Astrocyte (in vitro differentiated cells and primary cell): ENCODE measurements around the gene RPL5. TPM values are rescaled to one million over a fixed set of nuclear protein-coding genes. Genes with fewer than 3 reads are reported as not detected.

ENCODE experiments used
- DNase-seq: peaks from one replicate; pipeline ENCODE4 v3.0.0-alpha.2; 2010; ENCODE audit warnings: low read depth
- FAIRE-seq: peaks from 2 replicates; lab custom pipeline; 2011; peaks lifted over from hg19 to GRCh38; lab: Jason Lieb, UNC
- H2AFZ ChIP-seq: 2 replicates; pipeline ENCODE4 v1.6.0; 2012; ENCODE audit warnings: low read depth, low read length, inconsistent platforms
- H3K27ac ChIP-seq: 2 replicates; pipeline ENCODE4 v1.5.1; 2011; ENCODE audit warnings: low read depth, low read length, inconsistent platforms
- H3K27me3 ChIP-seq: 2 replicates; pipeline ENCODE4 v1.6.0; 2011; ENCODE audit warnings: low read length, inconsistent platforms; ENCODE audit not compliant: insufficient read depth
- H3K36me3 ChIP-seq: 2 replicates; pipeline ENCODE4 v1.5.1; 2011; ENCODE audit warnings: low read length, inconsistent platforms; ENCODE audit not compliant: insufficient read depth
- H3K4me1 ChIP-seq: 2 replicates; pipeline ENCODE4 v1.5.1; 2011; ENCODE audit warnings: low read length, inconsistent platforms; ENCODE audit not compliant: insufficient read depth
- H3K4me2 ChIP-seq: 2 replicates; pipeline ENCODE4 v1.6.0; 2012; ENCODE audit warnings: low read length, inconsistent platforms
- H3K4me3 ChIP-seq: 2 replicates; pipeline ENCODE4 v1.5.1; 2011; ENCODE audit warnings: low read depth, mild to moderate bottlenecking, low read length, inconsistent platforms; ENCODE audit not compliant: insufficient read depth
- H3K79me2 ChIP-seq: 2 replicates; pipeline ENCODE4 v1.6.0; 2012; ENCODE audit warnings: mild to moderate bottlenecking, low read length, inconsistent platforms; ENCODE audit not compliant: insufficient read depth
- H3K9ac ChIP-seq: 2 replicates; pipeline ENCODE4 v1.6.0; 2012; ENCODE audit warnings: mild to moderate bottlenecking, low read length, inconsistent platforms
- H3K9me3 ChIP-seq: 2 replicates; pipeline ENCODE4 v1.5.1; 2012; ENCODE audit warnings: low read depth, mild to moderate bottlenecking, low read length, inconsistent platforms; ENCODE audit not compliant: insufficient read depth
- H4K20me1 ChIP-seq: 2 replicates; pipeline ENCODE4 v1.6.0; 2012; ENCODE audit warnings: low read length, inconsistent platforms; ENCODE audit not compliant: insufficient read depth
- H3K27ac Mint-ChIP-seq: one replicate; pipeline ENCODE4 v1.8.0; 2021; ENCODE audit warnings: mild to moderate bottlenecking, mixed read lengths; ENCODE audit not compliant: unreplicated experiment
- H3K27me3 Mint-ChIP-seq: one replicate; pipeline ENCODE4 v1.8.0; 2021; ENCODE audit warnings: low read depth, mixed read lengths; ENCODE audit not compliant: unreplicated experiment
- H3K36me3 Mint-ChIP-seq: one replicate; pipeline ENCODE4 v1.8.0; 2021; ENCODE audit warnings: low read depth, mixed read lengths; ENCODE audit not compliant: unreplicated experiment
- H3K4me1 Mint-ChIP-seq: one replicate; pipeline ENCODE4 v1.8.0; 2021; ENCODE audit warnings: low read depth, mixed read lengths; ENCODE audit not compliant: unreplicated experiment
- H3K4me3 Mint-ChIP-seq: one replicate; pipeline ENCODE4 v1.8.0; 2021; ENCODE audit warnings: mild to moderate bottlenecking, moderate library complexity, mixed read lengths; ENCODE audit not compliant: unreplicated experiment
- H3K9me3 Mint-ChIP-seq: one replicate; pipeline ENCODE4 v1.8.0; 2021; ENCODE audit warnings: mild to moderate bottlenecking, mixed read lengths; ENCODE audit not compliant: unreplicated experiment
- CTCF ChIP-seq: IDR thresholded peaks from 2 replicates; pipeline ENCODE4 v1.5.1; 2011; ENCODE audit warnings: low read depth, mild to moderate bottlenecking, inconsistent platforms, low read length, moderate library complexity; ENCODE audit not compliant: insufficient read depth
- EZH2 ChIP-seq: IDR thresholded peaks from 2 replicates; pipeline ENCODE4 v1.6.1; 2012; ENCODE audit warnings: mild to moderate bottlenecking, low read length, inconsistent platforms; ENCODE audit not compliant: insufficient read depth
- total RNA-seq: library from RNA; stranded (reverse); gene quantifications from 2 replicates; pipeline ENCODE4 v1.2.1, GENCODE V29; 2021

The RPL5 gene
- total RNA-seq, 1 donor from 2014 or later: 846 TPM

GRCh38 chr1:92881391-92881790, 49.6 kb downstream of the RPL5 start:
- Histone ChIP-seq H4K20me1 (no peaks in the 10 kb centered on the region), H3K27ac (no peak overlapping the region), H3K4me1 (no peaks in the 10 kb centered on the region), H2AFZ (no peak overlapping the region), H3K79me2 (no peaks in the 10 kb centered on the region), H3K9ac (no peak overlapping the region), H3K4me3 (no peak overlapping the region), H3K36me3 (no peaks in the 10 kb centered on the region), H3K4me2 (no peak overlapping the region), H3K27me3 (no peaks in the 10 kb centered on the region), H3K9me3 (no peaks in the 10 kb centered on the region)
- H3K4me1 Mint-ChIP-seq: peaks cover 5% of the 10 kb centered on the region
- H3K27ac Mint-ChIP-seq: no peak overlapping the region
- H3K9me3 Mint-ChIP-seq: no peaks in the 10 kb centered on the region
- FAIRE-seq (no peak), DNase-seq (no peak)
- no peaks in the 10 kb centered on the region for H3K36me3 Mint-ChIP-seq
- no peak for TF ChIP-seq EZH2
- TF ChIP-seq CTCF: no peak
- no peaks in the 10 kb centered on the region for H3K27me3 Mint-ChIP-seq
- H3K4me3 Mint-ChIP-seq: no peak overlapping the region

- Histone ChIP-seq H2AFZ (no peak overlapping the region), H3K9me3 (no peaks in the 10 kb centered on the region), H3K27me3 (no peaks in the 10 kb centered on the region), H3K9ac (no peak overlapping the region), H3K79me2 (no peaks in the 10 kb centered on the region), H3K27ac (no peak overlapping the region), H4K20me1 (no peaks in the 10 kb centered on the region), H3K36me3 (no peaks in the 10 kb centered on the region), H3K4me3 (no peak overlapping the region), H3K4me1 (no peaks in the 10 kb centered on the region), H3K4me2 (no peak overlapping the region)
- Mint-ChIP-seq H3K27me3 (no peaks in the 10 kb centered on the region), H3K27ac (no peak overlapping the region), H3K36me3 (no peaks in the 10 kb centered on the region), H3K4me1 (peaks cover 4% of the 10 kb centered on the region), H3K4me3 (no peak overlapping the region), H3K9me3 (no peaks in the 10 kb centered on the region)
- FAIRE-seq: no peak
- DNase-seq: no peak
- no peak for TF ChIP-seq CTCF
- TF ChIP-seq EZH2: no peak
Observed at GRCh38 chr1:92882819-92883218, 51.0 kb downstream of the RPL5 start.

GRCh38 chr1:92883297-92883696, 51.5 kb downstream of the RPL5 start:
- no peaks in the 10 kb centered on the region for H3K27me3 ChIP-seq
- H3K27me3 Mint-ChIP-seq: no peaks in the 10 kb centered on the region
- no peaks in the 10 kb centered on the region for H3K36me3 Mint-ChIP-seq
- FAIRE-seq (no peak), DNase-seq (no peak)
- peaks cover 4% of the 10 kb centered on the region for H3K4me1 Mint-ChIP-seq
- H3K9me3 ChIP-seq: no peaks in the 10 kb centered on the region
- no peak overlapping the region for H3K27ac ChIP-seq
- H4K20me1 ChIP-seq: no peaks in the 10 kb centered on the region
- H3K36me3 ChIP-seq: no peaks in the 10 kb centered on the region
- H3K27ac Mint-ChIP-seq: no peak overlapping the region
- no peaks in the 10 kb centered on the region for H3K79me2 ChIP-seq
- no peak for TF ChIP-seq CTCF
- no peak for TF ChIP-seq EZH2
- no peaks in the 10 kb centered on the region for H3K4me1 ChIP-seq
- H3K4me3 ChIP-seq: no peak overlapping the region
- no peak overlapping the region for H3K4me3 Mint-ChIP-seq
- H2AFZ ChIP-seq: no peak overlapping the region
- H3K9ac ChIP-seq: no peak overlapping the region
- H3K4me2 ChIP-seq: no peak overlapping the region
- no peaks in the 10 kb centered on the region for H3K9me3 Mint-ChIP-seq
